ENCODE measurements around the gene SAMD10. TPM values are rescaled to one million over a fixed set of nuclear protein-coding genes. Genes with fewer than 3 reads are reported as not detected.

SAMD10 gene
- total and polyA plus RNA-seq, 4 donors = 2.3 to 6.8 (median 5.6) TPM

DNA sequence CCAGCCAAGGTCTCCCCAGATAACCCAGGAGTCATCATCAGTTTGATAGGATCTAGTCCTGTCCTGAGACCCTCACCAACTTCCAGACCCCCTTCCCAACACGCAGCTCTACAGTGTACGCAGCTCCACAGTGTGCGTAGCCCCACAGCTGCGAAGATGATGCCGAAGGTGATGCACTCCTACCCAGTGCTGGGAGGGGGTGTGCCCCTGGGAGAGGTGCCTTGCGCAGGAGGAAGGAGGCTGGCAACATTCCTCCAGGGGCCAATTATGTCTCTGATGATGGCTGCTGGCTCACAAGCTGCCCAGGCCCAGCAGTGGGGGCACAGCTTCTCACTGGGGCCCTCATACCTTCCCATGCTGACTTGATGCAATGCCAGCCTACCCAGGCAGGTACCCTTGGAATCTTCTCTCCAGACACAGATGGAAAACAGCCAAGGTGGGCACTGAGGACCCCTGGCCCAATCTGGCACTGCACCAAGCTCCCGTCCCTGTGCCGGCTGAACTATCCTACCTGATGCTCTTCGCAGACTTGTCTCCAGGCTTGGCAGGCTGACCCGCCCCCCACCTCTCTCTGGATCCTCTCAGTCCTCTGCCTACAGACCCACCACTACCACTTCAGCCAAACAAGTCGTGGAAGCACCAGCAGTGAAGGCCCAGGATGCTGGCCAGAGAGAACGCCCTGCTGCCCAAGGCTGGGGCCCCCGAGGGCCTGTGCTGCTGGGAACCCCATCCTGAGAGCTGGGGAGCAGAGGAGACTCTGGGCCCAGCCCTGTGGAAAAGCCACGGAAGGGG lies 11.1 kb downstream of the SAMD10 start:
- peak overlapping the region; percentile 62 for H3K4me3 ChIP-seq
- ATAC-seq (ENCODE audit: insufficient read depth, low FRiP score) = no peak
- DNase-seq = peak in 1 of 3 donors; percentile 11

GRCh38 chr20:63967330-63968135 lies 11.9 kb downstream of the SAMD10 start:
- Histone ChIP-seq H3K9me3 (ENCODE audit: control insufficient read depth in 4 of 4, insufficient read depth in 3 of 4, low read length in 3 of 4) (peaks cover 0 to 8% (median 0%) of the 10 kb centered on the region in 4 donors), H3K27me3 (ENCODE audit: control insufficient read depth in 3 of 3, insufficient read depth in 3 of 3, low read length in 2 of 3) (no peaks in the 10 kb centered on the region), H3K36me3 (ENCODE audit: control insufficient read depth in 4 of 4, insufficient read depth in 4 of 4, low read length in 4 of 4) (peaks cover 0 to 47% (median 25%) of the 10 kb centered on the region in 4 donors), H3K4me3 (no peak overlapping the region), H3K9ac (ENCODE audit: insufficient read depth in 1 of 2, low read length in 2 of 2) (no peak overlapping the region), H3K4me1 (ENCODE audit: control insufficient read depth in 5 of 5, insufficient read depth in 5 of 5, low read length in 5 of 5) (peaks cover 0 to 11% (median 4%) of the 10 kb centered on the region in 5 donors), H3K27ac (ENCODE audit: low read depth in 1 of 2, low read length in 1 of 2) (no peak overlapping the region)
- ATAC-seq (ENCODE audit: insufficient read depth, low FRiP score) (no peak), DNase-seq (no peak)
- no peak for TF ChIP-seq CTCF (IDR thresholded peaks at IDR 0.05; ENCODE audit: control extremely low read depth, extremely low read depth)
- 92 to 93% methylated on average over 27 to 28 of the region's 28 CpGs for whole genome bisulfite sequencing, 2 donors

More for the DNA sequence above, 11.1 kb downstream of the SAMD10 start:
- Histone ChIP-seq H3K27ac (ENCODE audit: low read depth in 1 of 2, low read length in 1 of 2) (peak overlapping the region in 1 of 2 donors; percentile 56), H3K27me3 (ENCODE audit: control insufficient read depth in 3 of 3, insufficient read depth in 3 of 3, low read length in 2 of 3) (no peaks in the 10 kb centered on the region), H3K9me3 (ENCODE audit: control insufficient read depth in 4 of 4, insufficient read depth in 3 of 4, low read length in 3 of 4) (peaks cover 0 to 8% (median 0%) of the 10 kb centered on the region in 4 donors), H3K4me1 (ENCODE audit: control insufficient read depth in 5 of 5, insufficient read depth in 5 of 5, low read length in 5 of 5) (peaks cover 0 to 11% (median 4%) of the 10 kb centered on the region in 5 donors), H3K36me3 (ENCODE audit: control insufficient read depth in 4 of 4, insufficient read depth in 4 of 4, low read length in 4 of 4) (peaks cover 0 to 40% (median 22%) of the 10 kb centered on the region in 4 donors), H3K9ac (ENCODE audit: insufficient read depth in 1 of 2, low read length in 2 of 2) (peak overlapping the region in 1 of 2 donors; percentile 55)
- 74 to 81% methylated on average over 14 of the region's 14 CpGs for WGBS, 2 donors
- no peak for TF ChIP-seq CTCF (IDR thresholded peaks at IDR 0.05; ENCODE audit: control extremely low read depth, extremely low read depth)

DNA sequence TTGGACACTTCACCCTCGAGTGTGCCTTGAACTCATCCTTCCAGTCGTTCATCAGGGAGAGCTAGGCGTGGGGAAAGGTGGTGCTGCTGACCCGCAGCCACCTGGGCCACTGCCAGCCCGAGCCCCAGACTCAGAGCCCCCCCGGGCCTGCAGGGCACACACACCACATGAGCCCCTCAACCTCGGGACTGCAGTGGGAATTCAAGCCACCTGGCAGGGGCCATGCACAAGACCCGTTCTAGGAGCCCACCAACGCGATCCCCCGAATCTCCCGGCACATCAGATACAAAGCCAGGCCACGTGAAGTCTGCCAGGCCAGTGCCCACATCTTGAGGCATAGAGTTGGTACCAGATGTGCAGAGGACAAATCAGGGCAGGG lies 12.5 kb downstream of the SAMD10 start:
- TF ChIP-seq CTCF (IDR thresholded peaks at IDR 0.05; ENCODE audit: control extremely low read depth, extremely low read depth) = no peak
- no peak overlapping the region for H3K9ac ChIP-seq (ENCODE audit: insufficient read depth in 1 of 2, low read length in 2 of 2)
- peaks cover 0 to 8% (median 0%) of the 10 kb centered on the region in 4 donors for H3K9me3 ChIP-seq (ENCODE audit: control insufficient read depth in 4 of 4, insufficient read depth in 3 of 4, low read length in 3 of 4)
- ATAC-seq (ENCODE audit: insufficient read depth, low FRiP score) (no peak), DNase-seq (no peak)
- H3K4me1 ChIP-seq (ENCODE audit: control insufficient read depth in 5 of 5, insufficient read depth in 5 of 5, low read length in 5 of 5) = peaks cover 0 to 11% (median 4%) of the 10 kb centered on the region in 5 donors
- no peak overlapping the region for H3K27ac ChIP-seq (ENCODE audit: low read depth in 1 of 2, low read length in 1 of 2)
- no peak overlapping the region for H3K4me3 ChIP-seq
- WGBS, 2 donors = 94 to 96% methylated on average over 13 of the region's 13 CpGs
- no peaks in the 10 kb centered on the region for H3K27me3 ChIP-seq (ENCODE audit: control insufficient read depth in 3 of 3, insufficient read depth in 3 of 3, low read length in 2 of 3)
- peaks cover 0 to 52% (median 28%) of the 10 kb centered on the region in 4 donors for H3K36me3 ChIP-seq (ENCODE audit: control insufficient read depth in 4 of 4, insufficient read depth in 4 of 4, low read length in 4 of 4)

Measured in lung (tissue), 12 donors.